HG02981 (cell line): ENCODE measurements around the gene MT1B.

Source experiments
- ATAC-seq: cut with Tn5 transposase; IDR thresholded peaks from one replicate; pipeline ENCODE4 v1.9.1; 2021; ENCODE audit warnings: mild to moderate bottlenecking, moderate library complexity; ENCODE audit not compliant: unreplicated experiment

MT1B gene

GRCh38 chr16:56651586-56651985, at the start of gene MT1B:
Gene MT1B, plus strand, starts transcription at chr16:56651886. Its CDS starts 68 bp downstream, at chr16:56651954.
- ATAC-seq = no peak

- ATAC-seq = no peak
Observed at GRCh38 chr16:56603589-56603988, 48.1 kb upstream of the MT1B start.

- ATAC-seq = no peak
Observed at GRCh38 chr16:56604966-56605365, 46.7 kb upstream of the MT1B start.

- ATAC-seq = no peak
Observed at GRCh38 chr16:56605475-56605874, 46.2 kb upstream of the MT1B start.

- no peak for ATAC-seq
Observed at GRCh38 chr16:56606071-56606475, 45.6 kb upstream of the MT1B start.

- ATAC-seq = no peak
Observed at GRCh38 chr16:56606476-56607108, 45.1 kb upstream of the MT1B start.

- ATAC-seq = no peak
Observed at GRCh38 chr16:56607109-56607618, 44.5 kb upstream of the MT1B start.

- ATAC-seq = no peak
Observed at GRCh38 chr16:56607675-56608042, 44.0 kb upstream of the MT1B start.

GRCh38 chr16:56608043-56608875, 43.4 kb upstream of the MT1B start, which contains the start of gene MT2A:
Gene MT2A, plus strand, starts transcription at chr16:56608584. Its CDS starts 72 bp downstream, at chr16:56608656.
- peak; percentile 87 for ATAC-seq

- no peak for ATAC-seq
Observed at GRCh38 chr16:56608876-56609462, 42.7 kb upstream of the MT1B start.

GRCh38 chr16:56609463-56609921, 42.2 kb upstream of the MT1B start:
- peak; percentile 42 for ATAC-seq

GRCh38 chr16:56610017-56610608, 41.6 kb upstream of the MT1B start:
- no peak for ATAC-seq

- ATAC-seq = no peak
Observed at GRCh38 chr16:56610609-56611111, 41.0 kb upstream of the MT1B start.

- ATAC-seq = no peak
Observed at GRCh38 chr16:56611281-56611833, 40.3 kb upstream of the MT1B start.

- ATAC-seq = no peak
Observed at GRCh38 chr16:56613706-56614105, 38.0 kb upstream of the MT1B start.

- ATAC-seq = peak; percentile 55
Observed at GRCh38 chr16:56614549-56614991, 37.1 kb upstream of the MT1B start.

GRCh38 chr16:56615353-56615752, 36.3 kb upstream of the MT1B start:
- no peak for ATAC-seq

GRCh38 chr16:56616608-56617211, 35.0 kb upstream of the MT1B start:
- ATAC-seq = no peak

- ATAC-seq = no peak
Observed at GRCh38 chr16:56617212-56618085, 34.2 kb upstream of the MT1B start.
